SW480 (cell line): ENCODE results near the gene OR14K1.
"Not testable (repeated sequence)": the region's sequence is repeated elsewhere in the genome, so short reads cannot be mapped to it uniquely, and the experiment has no call there.

Experiments
- DNase-seq: peaks from one replicate; pipeline ENCODE4 v3.0.0-alpha.2; 2016; ENCODE audit warnings: low spot score

OR14K1 gene, protein sequence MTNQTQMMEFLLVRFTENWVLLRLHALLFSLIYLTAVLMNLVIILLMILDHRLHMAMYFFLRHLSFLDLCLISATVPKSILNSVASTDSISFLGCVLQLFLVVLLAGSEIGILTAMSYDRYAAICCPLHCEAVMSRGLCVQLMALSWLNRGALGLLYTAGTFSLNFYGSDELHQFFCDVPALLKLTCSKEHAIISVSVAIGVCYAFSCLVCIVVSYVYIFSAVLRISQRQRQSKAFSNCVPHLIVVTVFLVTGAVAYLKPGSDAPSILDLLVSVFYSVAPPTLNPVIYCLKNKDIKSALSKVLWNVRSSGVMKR

GRCh38 chr1:247738315-247738714 is at the start of gene OR14K1:
OR14K1 (plus strand) TSS chr1:247738615; CDS start chr1:247738615, 0 bp downstream.
- no peak for DNase-seq

DNA sequence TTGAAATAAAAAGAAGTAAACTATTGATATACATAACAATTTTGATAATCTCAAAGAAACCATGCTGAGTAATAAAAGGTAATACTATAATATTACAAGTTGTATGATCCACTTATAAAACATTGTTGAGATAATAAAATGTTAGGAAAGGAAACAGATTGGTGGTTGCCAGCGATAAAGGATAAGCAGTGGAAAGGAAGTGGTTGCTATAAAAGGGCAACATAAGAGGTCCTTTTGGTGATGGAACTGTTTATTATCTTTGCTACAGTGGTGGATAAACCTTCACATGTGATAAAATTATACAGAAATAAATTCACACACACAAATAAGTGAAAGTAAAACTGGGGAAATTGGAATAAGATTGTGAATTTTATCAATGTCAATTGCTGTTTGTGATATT is 37.1 kb upstream of the OR14K1 start:
- no peak for DNase-seq

- not testable (repeated sequence) for DNase-seq
These were observed 27.7 kb upstream of the OR14K1 start for GRCh38 chr1:247710681-247711080.

DNA sequence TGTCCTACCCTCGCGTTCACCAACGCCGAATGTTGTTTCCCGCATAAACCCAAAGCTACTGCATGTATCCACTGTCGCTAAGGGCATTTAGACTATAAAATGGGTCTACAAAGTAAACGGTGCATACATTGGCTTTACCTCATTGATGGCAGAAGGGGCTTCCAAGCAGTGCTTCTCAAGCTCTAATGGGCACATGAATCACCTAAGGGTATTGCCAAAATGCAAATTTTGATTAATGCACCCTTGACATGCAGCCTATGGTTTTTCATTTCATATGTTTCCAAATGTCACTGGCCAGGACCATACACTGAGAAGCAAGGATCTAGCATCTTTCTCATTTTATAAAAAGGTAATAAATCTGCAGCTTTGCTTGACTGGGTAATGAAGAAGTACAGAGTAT is 24.7 kb upstream of the OR14K1 start:
- DNase-seq = no peak

DNA sequence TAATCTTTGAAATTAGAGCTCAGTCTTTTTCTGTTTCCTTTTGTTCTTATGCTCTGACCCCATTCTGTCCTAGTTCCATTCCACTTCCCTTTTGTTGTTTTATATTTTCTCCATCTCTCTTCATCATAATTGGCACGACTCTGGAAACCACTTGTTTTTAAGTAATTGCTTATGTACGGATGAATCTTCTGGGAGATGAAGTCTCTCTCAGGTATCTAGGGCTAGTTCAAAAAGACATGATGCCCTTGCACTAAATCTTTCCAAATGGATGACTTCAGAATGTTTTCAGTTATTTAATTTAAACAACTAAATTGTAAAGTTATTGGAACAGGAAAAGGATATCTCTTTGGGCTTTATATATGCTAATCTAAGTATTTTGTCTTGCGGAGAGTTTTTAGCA is 21.9 kb upstream of the OR14K1 start, which contains the start of gene OR6F1:
TSS of gene OR6F1 (minus strand) at position 101 of the 400 bp plus-strand sequence. CDS start 3,891 bp downstream, outside the sequence.
- DNase-seq = no peak

DNA sequence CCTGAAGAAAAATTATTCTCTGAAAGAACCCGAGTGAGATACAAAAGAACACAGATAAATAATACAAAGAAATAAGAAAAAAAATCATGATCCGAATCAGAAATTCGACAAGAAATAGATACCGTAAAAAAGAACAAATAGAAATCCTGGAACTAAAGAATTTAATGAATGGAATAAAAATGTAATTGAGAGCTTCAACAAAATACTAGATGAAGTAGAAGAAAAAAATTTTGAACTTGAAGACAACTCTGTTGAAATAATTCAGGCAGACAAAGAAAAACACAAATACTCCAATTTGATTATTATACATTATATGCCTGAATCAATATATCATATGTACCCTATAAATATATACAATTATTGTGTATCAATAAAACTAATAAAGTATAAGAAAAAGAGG is 17.2 kb upstream of the OR14K1 start:
- DNase-seq = no peak

DNA sequence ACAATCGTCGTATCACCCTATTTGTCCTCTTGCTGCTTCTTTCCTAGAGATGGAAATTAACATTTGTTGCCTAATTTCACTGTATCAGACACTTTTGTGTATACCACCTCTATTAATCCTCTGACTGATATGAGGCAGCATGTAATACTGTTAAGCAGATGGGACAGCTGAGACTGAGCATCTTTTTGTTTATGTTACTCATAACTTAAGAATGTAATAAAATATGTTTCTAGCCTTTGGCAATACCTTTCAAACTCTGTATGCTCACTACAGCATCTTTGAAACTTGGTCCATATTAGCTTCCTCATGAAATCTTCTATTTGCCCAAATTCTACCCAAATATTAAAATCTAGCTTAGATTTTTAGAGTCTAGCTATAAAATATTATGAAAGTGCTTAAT is 2.3 kb downstream of the OR14K1 start:
- no peak for DNase-seq

- DNase-seq = no peak
These were observed 3.3 kb downstream of the OR14K1 start for GRCh38 chr1:247741756-247742155.

DNA sequence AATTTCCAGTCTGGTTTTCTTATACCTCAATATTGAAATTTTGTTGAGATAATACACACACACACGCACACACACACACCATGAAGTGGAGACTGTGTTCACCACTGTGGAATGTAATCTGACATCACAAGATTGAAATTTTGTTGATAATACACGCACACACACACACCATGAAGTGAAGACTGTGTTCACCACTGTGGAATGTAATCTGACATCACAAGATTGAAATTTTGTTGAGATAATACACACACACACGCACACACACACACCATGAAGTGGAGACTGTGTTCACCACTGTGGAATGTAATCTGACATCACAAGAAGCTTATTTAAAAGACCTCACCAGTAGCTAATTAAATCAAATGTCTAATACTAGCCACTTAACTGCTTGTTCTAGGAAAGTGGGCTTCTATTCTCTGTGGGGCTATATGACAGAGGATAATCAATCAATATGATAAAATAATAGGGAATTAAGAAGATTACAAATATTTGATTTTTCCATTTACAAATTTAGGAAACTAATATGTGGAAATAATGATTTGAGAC is 3.9 kb downstream of the OR14K1 start:
- not testable (repeated sequence) for DNase-seq

DNA sequence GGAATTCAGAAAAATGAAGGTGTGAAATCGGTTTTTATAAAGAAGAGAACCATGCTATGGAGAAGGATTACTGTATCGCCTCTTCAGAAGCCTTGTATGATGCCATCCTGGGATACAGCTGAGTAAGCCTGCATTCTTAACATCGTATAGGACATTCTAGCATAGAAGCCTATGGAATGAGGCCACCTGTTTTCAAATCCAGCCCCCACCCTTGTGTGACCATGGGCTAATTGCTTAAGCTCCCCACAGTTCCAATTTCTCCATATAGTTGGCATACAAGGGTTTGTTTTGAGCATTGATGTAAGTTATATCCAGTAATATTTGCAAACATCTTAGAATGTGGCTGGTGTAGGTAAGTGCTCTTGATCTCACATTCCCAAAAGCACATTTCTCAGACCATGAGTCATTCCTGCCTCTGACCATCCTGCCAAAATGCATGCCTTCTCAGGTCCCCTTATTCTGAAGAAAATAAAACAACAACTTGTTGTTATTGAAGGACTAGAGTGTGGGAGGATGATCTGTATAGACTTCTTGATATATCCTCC is 8.0 kb downstream of the OR14K1 start:
- DNase-seq = no peak

DNA sequence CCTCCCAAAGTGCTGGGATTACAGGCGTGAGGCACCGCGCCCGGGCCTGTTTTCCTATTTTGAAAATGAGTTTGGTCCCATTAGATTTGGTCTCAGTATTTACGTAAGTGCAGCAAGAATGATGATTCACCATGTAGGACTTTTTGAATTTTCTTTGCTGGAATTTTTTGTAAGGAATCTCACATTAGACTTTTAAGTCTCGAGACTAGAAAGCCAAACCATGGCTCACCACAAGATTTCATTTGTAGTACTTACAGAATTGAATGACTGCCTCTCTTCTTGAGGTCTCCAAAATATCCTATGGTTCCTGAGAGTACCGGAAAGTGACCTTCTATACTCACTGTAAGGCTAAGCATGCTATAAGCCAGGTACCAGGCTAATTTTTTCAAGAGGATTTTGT is 9.2 kb downstream of the OR14K1 start:
- no peak for DNase-seq

DNA sequence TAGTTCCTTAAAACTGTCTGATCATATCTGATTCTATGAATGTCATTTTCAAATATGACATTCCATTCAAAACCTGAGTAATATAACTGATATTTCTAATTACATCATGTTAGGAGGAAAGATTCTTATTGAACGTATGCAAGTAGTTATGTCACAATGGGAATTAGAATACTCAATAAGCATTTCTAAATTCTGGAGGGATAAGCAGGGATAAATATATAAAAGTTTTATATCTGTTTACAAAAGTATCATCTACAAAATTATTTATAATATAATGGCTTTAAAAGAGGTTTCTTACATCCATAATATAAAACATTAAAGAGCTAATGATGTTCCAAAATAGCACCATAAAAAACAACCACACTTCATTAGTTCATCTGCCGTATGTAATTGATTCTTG is 9.6 kb downstream of the OR14K1 start, which contains the start of gene OR14A2:
TSS of gene OR14A2 (minus strand) at position 101 of the 400 bp plus-strand sequence.
- no peak for DNase-seq

- no peak for DNase-seq
These were observed 11.5 kb downstream of the OR14K1 start for GRCh38 chr1:247749870-247750269.

DNA sequence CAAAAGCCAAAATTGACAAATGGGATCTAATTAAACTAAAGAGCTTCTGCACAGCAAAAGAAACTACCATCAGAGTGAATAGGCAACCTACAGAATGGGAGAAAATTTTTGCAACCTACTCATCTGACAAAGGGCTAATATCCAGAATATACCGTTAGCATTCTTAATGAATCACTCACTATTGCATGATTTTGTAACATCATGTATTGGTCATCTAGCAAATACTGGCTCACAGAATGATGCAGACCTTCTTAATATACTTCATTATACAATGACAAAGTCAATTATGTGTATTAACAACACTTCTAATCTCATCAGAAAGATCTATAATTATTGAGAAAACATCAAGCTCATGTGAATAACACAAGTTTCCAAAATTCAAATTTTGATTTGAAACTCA is 15.9 kb downstream of the OR14K1 start:
- not testable (repeated sequence) for DNase-seq

- DNase-seq = no peak
These were observed 22.0 kb downstream of the OR14K1 start, which contains the start of gene OR1C1 for GRCh38 chr1:247760456-247760855. OR1C1 (minus strand) TSS chr1:247760556; CDS start chr1:247758406, 2,150 bp downstream.

DNA sequence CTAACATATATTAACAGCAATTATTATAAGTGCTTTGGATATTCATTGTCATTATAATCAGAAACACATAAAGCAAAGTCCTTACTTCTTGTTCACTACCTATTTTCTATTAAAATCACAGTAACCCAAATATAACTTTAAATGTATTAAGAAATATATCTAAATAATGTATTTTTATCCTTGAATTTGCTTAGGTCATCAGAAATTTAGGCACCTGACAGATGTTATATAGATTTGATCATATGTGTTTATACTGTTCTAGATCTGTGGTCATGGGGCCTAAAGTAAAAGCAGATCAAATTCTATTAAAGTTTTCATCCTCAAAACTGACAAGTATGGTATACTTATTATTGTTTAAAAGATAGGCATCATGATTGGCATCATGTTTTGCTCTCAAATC is 31.2 kb downstream of the OR14K1 start:
- DNase-seq = no peak
